ENCODE data around the gene DHX35.

DNA sequence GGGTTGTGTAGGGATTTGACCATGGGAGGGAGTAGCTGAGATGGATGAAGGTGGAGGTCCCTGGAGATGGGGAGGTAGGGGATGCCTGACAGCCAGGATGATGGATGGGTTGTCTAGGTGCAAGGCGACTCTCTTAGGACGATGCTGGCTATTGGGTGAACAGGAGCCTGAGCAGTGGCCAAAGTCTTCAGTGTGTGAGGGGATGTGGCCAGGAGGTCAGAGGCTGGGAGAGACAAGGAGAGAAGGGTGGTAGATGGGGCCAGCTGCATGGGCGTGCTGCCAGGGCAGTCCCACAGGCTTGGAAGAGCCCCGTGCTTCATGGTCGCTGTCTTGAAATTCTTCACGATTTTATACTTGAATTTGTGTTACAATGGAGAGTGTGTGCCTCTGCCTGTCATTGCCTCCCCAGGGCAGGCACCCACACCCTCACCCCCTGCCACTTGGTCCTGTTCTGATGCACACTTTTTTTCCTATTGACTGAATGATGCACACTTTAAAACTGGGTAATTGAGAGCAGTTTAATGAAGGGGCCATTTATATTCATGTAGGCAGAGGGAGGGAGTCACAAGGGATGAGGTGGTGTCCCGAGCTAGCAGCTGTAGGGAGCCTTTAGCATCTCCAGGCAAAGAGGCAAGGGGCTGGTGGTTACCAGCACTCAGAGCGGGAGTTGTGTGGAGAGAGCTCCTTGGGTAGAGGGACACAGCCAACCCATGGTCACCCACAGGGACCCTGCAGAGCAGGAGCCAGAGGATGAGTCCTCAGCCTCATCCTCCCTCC, 120.7 kb downstream of the DHX35 start:
- TF ChIP-seq YY1 (IDR thresholded peaks at IDR 0.05; ENCODE audit: insufficient read depth, insufficient read length) (no peak), ZNF274 (IDR thresholded peaks at IDR 0.05; ENCODE audit: low read depth, low read length) (no peak), SUZ12 (IDR thresholded peaks at IDR 0.05; ENCODE audit: extremely low read depth, insufficient read depth, insufficient read length) (no peak)
